IPS-NIHi7 (cell line): ENCODE measurements around the gene OR2T33.
"Not testable (repeated sequence)": the region's sequence is repeated elsewhere in the genome, so short reads cannot be mapped to it uniquely, and the experiment has no call there.

ENCODE experiments used
- DNase-seq: peaks from one replicate; pipeline ENCODE4 v3.0.0; 2012; ENCODE audit warnings: mixed read lengths; ENCODE audit errors: extremely low spot score

OR2T33 gene

GRCh38 chr1:248277876-248278275, at the start of gene OR2T33:
TSS of gene OR2T33 (minus strand) at chr1:248277976. CDS start at chr1:248273814, 4,162 bp downstream.
- no peak for DNase-seq

GRCh38 chr1:248324468-248324867, 46.7 kb upstream of the OR2T33 start, which contains the start of gene OR2M7:
TSS of gene OR2M7 (minus strand) at chr1:248324568. CDS start at chr1:248324568, 0 bp downstream.
- no peak for DNase-seq

GRCh38 chr1:248316796-248317195, 39.0 kb upstream of the OR2T33 start:
- no peak for DNase-seq

GRCh38 chr1:248306740-248307139, 29.0 kb upstream of the OR2T33 start:
- DNase-seq = not testable (repeated sequence)

GRCh38 chr1:248306103-248306502, 28.3 kb upstream of the OR2T33 start:
- DNase-seq = no peak

GRCh38 chr1:248305672-248306071, 27.9 kb upstream of the OR2T33 start:
- not testable (repeated sequence) for DNase-seq

GRCh38 chr1:248303324-248303723, 25.5 kb upstream of the OR2T33 start, which contains the start of gene OR2T12:
TSS of gene OR2T12 (minus strand) at chr1:248303424. CDS start at chr1:248295578, 7,846 bp downstream.
- no peak for DNase-seq

- no peak for DNase-seq
Measured at GRCh38 chr1:248288391-248288790, 10.6 kb upstream of the OR2T33 start.

GRCh38 chr1:248273225-248273624, 4.6 kb downstream of the OR2T33 start:
- not testable (repeated sequence) for DNase-seq

- DNase-seq = no peak
Measured at GRCh38 chr1:248268178-248268577, 9.6 kb downstream of the OR2T33 start.

- not testable (repeated sequence) for DNase-seq
Measured at GRCh38 chr1:248259309-248259708, 18.5 kb downstream of the OR2T33 start.

- peak; percentile 31 for DNase-seq
Measured at GRCh38 chr1:248243204-248243603, 34.6 kb downstream of the OR2T33 start.

- no peak for DNase-seq
Measured at GRCh38 chr1:248239478-248239877, 38.3 kb downstream of the OR2T33 start.

GRCh38 chr1:248231117-248231516, 46.7 kb downstream of the OR2T33 start, which contains the start of gene OR2M4:
TSS of gene OR2M4 (plus strand) at chr1:248231417. CDS start at chr1:248238929, 7,512 bp downstream.
- DNase-seq = no peak

- DNase-seq = no peak
Measured at GRCh38 chr1:248229360-248229908, 48.3 kb downstream of the OR2T33 start.

- no peak for DNase-seq
Measured at GRCh38 chr1:248225537-248225936, 52.2 kb downstream of the OR2T33 start.
